Fibroblast of villous mesenchyme (primary cell): Measurements from ENCODE around the gene F2RL1. TPM values are rescaled to one million over a fixed set of nuclear protein-coding genes. Genes with fewer than 3 reads are reported as not detected.

ENCODE experiments used
- DNase-seq: peaks from one replicate; pipeline ENCODE4 v3.0.0-alpha.2; 2010; ENCODE audit warnings: low read depth
- H3K4me3 ChIP-seq: 2 replicates; pipeline ENCODE4 v1.5.1; 2011; ENCODE audit warnings: low read depth, mild to moderate bottlenecking, low read length
- total RNA-seq: library from RNA; depleted of rRNA; stranded (reverse); fragments of >200 nt; gene quantifications from 2 replicates; pipeline ENCODE4 v1.2.3, GENCODE V29; 2012
- TF ChIP-seq, protein P1 (sequence below): IDR thresholded peaks from 2 replicates; pipeline ENCODE4 v1.5.1; 2012; ENCODE audit warnings: low read depth, mild to moderate bottlenecking, low read length; ENCODE audit not compliant: insufficient read depth

F2RL1 gene
- total RNA-seq, 1 donor, result 26.3 TPM

GRCh38 chr5:76794871-76795270 is 24.0 kb upstream of the F2RL1 start:
- TF ChIP-seq, protein P1, sequence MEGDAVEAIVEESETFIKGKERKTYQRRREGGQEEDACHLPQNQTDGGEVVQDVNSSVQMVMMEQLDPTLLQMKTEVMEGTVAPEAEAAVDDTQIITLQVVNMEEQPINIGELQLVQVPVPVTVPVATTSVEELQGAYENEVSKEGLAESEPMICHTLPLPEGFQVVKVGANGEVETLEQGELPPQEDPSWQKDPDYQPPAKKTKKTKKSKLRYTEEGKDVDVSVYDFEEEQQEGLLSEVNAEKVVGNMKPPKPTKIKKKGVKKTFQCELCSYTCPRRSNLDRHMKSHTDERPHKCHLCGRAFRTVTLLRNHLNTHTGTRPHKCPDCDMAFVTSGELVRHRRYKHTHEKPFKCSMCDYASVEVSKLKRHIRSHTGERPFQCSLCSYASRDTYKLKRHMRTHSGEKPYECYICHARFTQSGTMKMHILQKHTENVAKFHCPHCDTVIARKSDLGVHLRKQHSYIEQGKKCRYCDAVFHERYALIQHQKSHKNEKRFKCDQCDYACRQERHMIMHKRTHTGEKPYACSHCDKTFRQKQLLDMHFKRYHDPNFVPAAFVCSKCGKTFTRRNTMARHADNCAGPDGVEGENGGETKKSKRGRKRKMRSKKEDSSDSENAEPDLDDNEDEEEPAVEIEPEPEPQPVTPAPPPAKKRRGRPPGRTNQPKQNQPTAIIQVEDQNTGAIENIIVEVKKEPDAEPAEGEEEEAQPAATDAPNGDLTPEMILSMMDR, result no peak
- peak; percentile 57 for DNase-seq

GRCh38 chr5:76799588-76799987 is 19.2 kb upstream of the F2RL1 start:
- TF ChIP-seq, protein P1, result no peak
- no peak overlapping the region for H3K4me3 ChIP-seq
- DNase-seq, result no peak

More at GRCh38 chr5:76794871-76795270, 24.0 kb upstream of the F2RL1 start:
- no peak overlapping the region for H3K4me3 ChIP-seq

- TF ChIP-seq, protein P1, result no peak
- H3K4me3 ChIP-seq, result no peak overlapping the region
- no peak for DNase-seq
These were observed 18.3 kb upstream of the F2RL1 start for GRCh38 chr5:76800579-76800978.

DNA sequence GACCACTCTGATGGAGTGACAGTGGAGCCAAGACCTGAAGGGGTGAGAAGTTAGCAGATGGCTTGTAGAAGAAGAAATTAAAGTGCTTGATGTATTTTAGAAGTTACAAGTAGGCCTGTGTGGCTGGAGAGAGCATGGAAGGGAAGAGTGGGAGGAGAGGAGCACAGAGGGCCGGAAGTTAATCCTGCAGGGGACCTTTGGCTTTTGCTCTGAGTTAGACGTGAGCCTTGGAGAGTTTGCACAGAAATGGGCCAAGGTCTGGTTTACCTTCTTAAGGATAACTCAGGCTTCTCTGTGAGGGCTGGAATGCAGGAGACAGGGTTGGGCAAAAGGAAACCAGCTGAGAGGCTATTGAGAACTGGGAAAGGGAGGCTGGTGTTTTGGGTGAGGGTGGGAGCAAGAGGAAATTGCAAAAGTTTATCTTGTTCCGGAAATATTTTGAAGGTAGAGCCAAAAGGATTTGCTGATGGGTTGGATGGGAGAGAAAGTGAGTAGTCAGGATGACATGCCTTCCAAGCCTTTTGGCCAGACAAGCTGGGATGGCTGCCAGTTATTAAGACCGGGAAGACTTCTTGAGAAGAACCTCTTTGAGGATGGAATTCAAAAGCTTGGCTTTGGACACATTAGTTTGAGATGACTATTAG is 17.5 kb upstream of the F2RL1 start:
- H3K4me3 ChIP-seq, result no peak overlapping the region
- peak; percentile 93 for DNase-seq
- TF ChIP-seq, protein P1, result no peak

GRCh38 chr5:76801803-76802195 is 17.0 kb upstream of the F2RL1 start:
- no peak overlapping the region for H3K4me3 ChIP-seq
- DNase-seq, result no peak
- TF ChIP-seq, protein P1, result no peak

- no peak overlapping the region for H3K4me3 ChIP-seq
- TF ChIP-seq, protein P1, result no peak
- no peak for DNase-seq
These were observed 14.6 kb upstream of the F2RL1 start for GRCh38 chr5:76804266-76804665.
